ENCODE data around the gene USP3. TPM values are rescaled to one million over a fixed set of nuclear protein-coding genes. Genes with fewer than 3 reads are reported as not detected.

The USP3 gene
- total RNA-seq, 1 donor from 2014 or later = 64.2 TPM

DNA sequence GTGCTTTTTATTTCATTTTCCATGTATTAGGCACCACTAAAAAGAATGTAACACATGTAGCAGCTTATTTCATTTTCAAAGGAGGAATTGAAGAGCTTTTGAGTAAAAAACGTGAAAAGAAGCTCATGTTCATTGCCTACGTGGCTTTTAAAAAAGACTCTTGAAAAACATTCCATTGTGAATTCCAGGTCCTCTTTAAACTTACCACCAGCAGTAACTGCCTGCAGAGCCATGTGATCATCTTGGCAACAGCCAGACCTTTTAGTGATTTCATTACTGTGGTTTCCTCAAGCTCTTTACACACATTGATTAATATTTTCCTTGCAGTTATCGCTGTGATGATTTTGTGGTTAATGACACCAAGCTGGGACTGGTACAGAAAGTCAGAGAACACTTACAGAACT, 49.0 kb downstream of the USP3 start:
- H3K27ac Mint-ChIP-seq = peak overlapping the region; percentile 81
- Histone ChIP-seq H3K36me3 (no peaks in the 10 kb centered on the region), H4K20me1 (ENCODE audit: low read depth) (no peaks in the 10 kb centered on the region), H3K4me3 (no peak overlapping the region), H3K27me3 (no peaks in the 10 kb centered on the region), H2AFZ (replicated peaks) (no peak overlapping the region), H3K27ac (no peak overlapping the region), H3K79me2 (ENCODE audit: low read depth) (no peaks in the 10 kb centered on the region), H3K4me2 (peak overlapping the region; percentile 6), H3K9ac (no peak overlapping the region), H3K4me1 (peaks cover 17% of the 10 kb centered on the region), H3K9me3 (ENCODE audit: low read depth) (no peaks in the 10 kb centered on the region), H3F3A (ENCODE audit: low read depth) (peaks cover 6% of the 10 kb centered on the region)
- H3K9me3 Mint-ChIP-seq = no peaks in the 10 kb centered on the region
- H3K4me1 Mint-ChIP-seq = peaks cover 26% of the 10 kb centered on the region
- H3K27me3 Mint-ChIP-seq (ENCODE audit: insufficient read depth, low read depth) = no peaks in the 10 kb centered on the region
- DNase-seq (ENCODE audit: low spot score) = no peak
- no peak overlapping the region for H3K4me3 Mint-ChIP-seq
- peaks cover 25% of the 10 kb centered on the region for H3K36me3 Mint-ChIP-seq
- TF ChIP-seq EZH2 (IDR thresholded peaks at IDR 0.05) = no peak
- TF ChIP-seq EZH2phosphoT487 (IDR thresholded peaks at IDR 0.05) = no peak
- no peak for TF ChIP-seq CTCF (IDR thresholded peaks at IDR 0.05)

GRCh38 chr15:63554337-63554927, 50.0 kb downstream of the USP3 start:
- peaks cover 30% of the 10 kb centered on the region for H3K36me3 Mint-ChIP-seq
- no peaks in the 10 kb centered on the region for H3K27me3 Mint-ChIP-seq (ENCODE audit: insufficient read depth, low read depth)
- DNase-seq (ENCODE audit: low spot score) = no peak
- H3K4me3 Mint-ChIP-seq = no peak overlapping the region
- no peaks in the 10 kb centered on the region for H3K79me2 ChIP-seq (ENCODE audit: low read depth)
- H3K4me1 ChIP-seq = peaks cover 23% of the 10 kb centered on the region
- H3K36me3 ChIP-seq = no peaks in the 10 kb centered on the region
- H2AFZ ChIP-seq (replicated peaks) = no peak overlapping the region
- no peak overlapping the region for H3K27ac Mint-ChIP-seq
- no peaks in the 10 kb centered on the region for H3K9me3 Mint-ChIP-seq
- no peak overlapping the region for H3K27ac ChIP-seq
- no peaks in the 10 kb centered on the region for H3K27me3 ChIP-seq
- TF ChIP-seq EZH2phosphoT487 (IDR thresholded peaks at IDR 0.05) = no peak
- TF ChIP-seq EZH2 (IDR thresholded peaks at IDR 0.05) = no peak
- TF ChIP-seq CTCF (IDR thresholded peaks at IDR 0.05) = no peak
- no peaks in the 10 kb centered on the region for H3K9me3 ChIP-seq (ENCODE audit: low read depth)
- H3F3A ChIP-seq (ENCODE audit: low read depth) = peaks cover 6% of the 10 kb centered on the region
- no peak overlapping the region for H3K4me3 ChIP-seq
- no peak overlapping the region for H3K9ac ChIP-seq
- peaks cover 28% of the 10 kb centered on the region for H3K4me1 Mint-ChIP-seq
- no peak overlapping the region for H3K4me2 ChIP-seq
- no peaks in the 10 kb centered on the region for H4K20me1 ChIP-seq (ENCODE audit: low read depth)

DNA sequence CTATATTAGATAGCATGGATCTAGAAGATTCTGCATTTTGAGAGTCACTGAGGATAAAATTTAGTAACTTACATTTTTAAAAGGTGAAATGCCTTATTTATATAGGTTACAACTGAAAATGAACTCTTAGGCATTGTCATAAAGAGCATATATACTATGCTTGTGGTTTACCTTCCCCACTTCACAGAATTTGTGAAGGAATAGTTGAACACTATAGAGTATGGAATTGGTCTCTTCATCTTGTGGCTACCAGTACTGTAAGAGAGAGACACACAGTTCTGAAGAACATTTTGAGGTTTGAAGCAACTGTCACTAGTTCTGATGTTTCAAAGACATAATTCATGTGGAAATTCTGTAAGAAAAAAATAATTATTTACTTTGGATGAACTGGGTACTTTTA, 51.1 kb downstream of the USP3 start:
- H3F3A ChIP-seq (ENCODE audit: low read depth) = peaks cover 9% of the 10 kb centered on the region
- H3K9me3 ChIP-seq (ENCODE audit: low read depth) = no peaks in the 10 kb centered on the region
- H3K9ac ChIP-seq = no peak overlapping the region
- Mint-ChIP-seq H3K36me3 (peaks cover 37% of the 10 kb centered on the region), H3K9me3 (no peaks in the 10 kb centered on the region), H3K4me1 (peaks cover 31% of the 10 kb centered on the region), H3K27me3 (ENCODE audit: insufficient read depth, low read depth) (no peaks in the 10 kb centered on the region), H3K27ac (no peak overlapping the region), H3K4me3 (no peak overlapping the region)
- DNase-seq (ENCODE audit: low spot score) = no peak
- H3K4me1 ChIP-seq = peaks cover 33% of the 10 kb centered on the region
- H3K27ac ChIP-seq = no peak overlapping the region
- no peaks in the 10 kb centered on the region for H3K79me2 ChIP-seq (ENCODE audit: low read depth)
- no peaks in the 10 kb centered on the region for H3K36me3 ChIP-seq
- H4K20me1 ChIP-seq (ENCODE audit: low read depth) = no peaks in the 10 kb centered on the region
- H2AFZ ChIP-seq (replicated peaks) = no peak overlapping the region
- H3K27me3 ChIP-seq = no peaks in the 10 kb centered on the region
- TF ChIP-seq CTCF (IDR thresholded peaks at IDR 0.05) (no peak), EZH2phosphoT487 (IDR thresholded peaks at IDR 0.05) (no peak), EZH2 (IDR thresholded peaks at IDR 0.05) (no peak)
- H3K4me3 ChIP-seq = no peak overlapping the region
- no peak overlapping the region for H3K4me2 ChIP-seq
